ENCODE measurements around the gene HOXD9. TPM values are rescaled to one million over a fixed set of nuclear protein-coding genes. Genes with fewer than 3 reads are reported as not detected.

HOXD9 gene
- total and polyA plus RNA-seq, 2 donors (not counting 3 experiments of a cell fraction or from before 2014, with no cell fraction given) = 1.9 to 3.5 TPM

DNA sequence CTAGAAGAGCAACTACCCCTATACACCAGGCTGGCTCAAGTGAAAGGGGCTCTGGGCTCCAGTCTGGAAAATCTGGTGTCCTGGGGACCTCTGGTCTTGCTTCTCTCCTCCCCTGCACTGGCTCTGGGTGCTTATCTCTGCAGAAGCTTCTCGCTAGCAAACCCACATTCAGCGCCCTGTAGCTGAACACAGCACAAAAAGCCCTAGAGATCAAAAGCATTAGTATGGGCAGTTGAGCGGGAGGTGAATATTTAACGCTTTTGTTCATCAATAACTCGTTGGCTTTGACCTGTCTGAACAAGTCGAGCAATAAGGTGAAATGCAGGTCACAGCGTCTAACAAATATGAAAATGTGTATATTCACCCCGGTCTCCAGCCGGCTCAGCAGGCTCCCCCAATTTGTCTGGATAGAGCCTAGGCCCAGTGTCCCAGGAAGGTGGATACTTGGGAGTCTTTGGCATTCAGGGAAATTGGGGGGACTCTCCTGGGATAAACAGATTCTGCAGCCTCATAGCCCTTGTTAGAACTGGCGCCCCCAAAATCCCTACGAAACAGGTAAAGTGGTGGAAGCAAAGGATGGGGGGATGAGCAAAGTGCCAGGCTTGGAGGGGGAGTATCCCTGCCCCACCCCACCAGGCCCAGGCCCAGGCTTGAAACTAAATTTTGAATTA is 26.4 kb downstream of the HOXD9 start:
- peaks cover 40% of the 10 kb centered on the region for H3K79me2 ChIP-seq (ENCODE audit: control insufficient read depth, insufficient read depth, low read length)
- no peak overlapping the region for H3K4me3 ChIP-seq (replicated peaks in 1 of 3; ENCODE audit: insufficient read depth in 1 of 3, low read depth in 1 of 3, low read length in 3 of 3)
- no peak for FAIRE-seq
- H4K20me1 ChIP-seq (replicated peaks; ENCODE audit: control insufficient read depth, extremely low read depth, insufficient read depth, low read length) = no peaks in the 10 kb centered on the region
- no peak for DNase-seq (ENCODE audit: low read depth, low spot score)
- H3K4me2 ChIP-seq (ENCODE audit: insufficient read depth, low read length) = no peak overlapping the region
- H3K4me1 ChIP-seq (ENCODE audit: control insufficient read depth, extremely low read depth, insufficient read depth, low read length) = no peaks in the 10 kb centered on the region
- intact Hi-C loops (cut with micrococcal nuclease) = no loop called here
- TF ChIP-seq MYC (IDR thresholded peaks at IDR 0.05; ENCODE audit: low read depth, low read length) = no peak
- TF ChIP-seq JUN (IDR thresholded peaks at IDR 0.05; ENCODE audit: borderline replicate concordance, insufficient read depth, insufficient read length, low read depth) = no peak
- TF ChIP-seq POLR2A (IDR thresholded peaks at IDR 0.05; ENCODE audit: low read depth, low read length) = no peak
- TF ChIP-seq CTCF (IDR thresholded peaks at IDR 0.05; ENCODE audit: extremely low read depth in 1 of 2, insufficient read depth in 1 of 2, low read depth in 1 of 2, low read length in 2 of 2) = no peak
- TF ChIP-seq POLR2AphosphoS5 (IDR thresholded peaks at IDR 0.05; ENCODE audit: insufficient read depth, low read depth, low read length) = no peak
- TF ChIP-seq, protein P1, sequence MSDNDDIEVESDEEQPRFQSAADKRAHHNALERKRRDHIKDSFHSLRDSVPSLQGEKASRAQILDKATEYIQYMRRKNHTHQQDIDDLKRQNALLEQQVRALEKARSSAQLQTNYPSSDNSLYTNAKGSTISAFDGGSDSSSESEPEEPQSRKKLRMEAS (IDR thresholded peaks at IDR 0.05; ENCODE audit: insufficient read depth, insufficient read length) = no peak
- no peak for TF ChIP-seq GATA2 (IDR thresholded peaks at IDR 0.05; ENCODE audit: insufficient read depth, insufficient read length, low read depth, low read length)
- no peak for TF ChIP-seq EZH2 (IDR thresholded peaks at IDR 0.05; ENCODE audit: borderline replicate concordance, low read depth, low read length, severe bottlenecking)
- H3K27ac ChIP-seq (ENCODE audit: insufficient read depth, low read depth, low read length) = no peak overlapping the region
- H3K27me3 ChIP-seq (ENCODE audit: control insufficient read depth in 2 of 2, insufficient read depth in 2 of 2, low read length in 2 of 2) = no peaks in the 10 kb centered on the region
- H3K9ac ChIP-seq (replicated peaks; ENCODE audit: extremely low read depth, insufficient read depth, low read length) = no peak overlapping the region
- POLR2A ChIA-PET = no interaction called here
- dilution Hi-C loops (cut with MboI; ENCODE audit: extremely low pct_ligation_motif_present, low sequenced_read_pairs) = loop anchor here (25.0 kb wide), 1 partner anchor 488 kb away; no protein-coding TSS in a partner anchor
- no TSS peak for BruUV-seq (replicated peaks)
- no peaks in the 10 kb centered on the region for H3K9me3 ChIP-seq (replicated peaks; ENCODE audit: control insufficient read depth, insufficient read depth, low read length)
- peaks cover 2 to 15% of the 10 kb centered on the region in 2 experiments for H3K36me3 ChIP-seq (ENCODE audit: control insufficient read depth in 2 of 2, extremely low read depth in 1 of 2, insufficient read depth in 2 of 2, low read length in 2 of 2)
- CTCF ChIA-PET = interaction anchor here (1.5 to 3.0 kb wide), 2 partner anchors 306 to 405 kb away, joined by 7 to 11 read pairs; no protein-coding TSS in a partner anchor
- no peak overlapping the region for H2AFZ ChIP-seq (ENCODE audit: low read depth, low read length)
- no peaks in the 10 kb centered on the region for H3K9me1 ChIP-seq (replicated peaks; ENCODE audit: control insufficient read depth, extremely low read depth, insufficient read depth, low read length)

Data from endothelial cell of umbilical vein (primary cell).